ENCODE measurements around the gene ZNF236. TPM values are rescaled to one million over a fixed set of nuclear protein-coding genes. Genes with fewer than 3 reads are reported as not detected.

ZNF236 gene
- total RNA-seq, 1 donor from 2014 or later = 32.5 TPM

GRCh38 chr18:76928179-76928868 is 106.0 kb downstream of the ZNF236 start:
- Mint-ChIP-seq H3K27ac (no peak overlapping the region), H3K36me3 (peaks cover 38% of the 10 kb centered on the region), H3K27me3 (ENCODE audit: low read depth) (no peaks in the 10 kb centered on the region), H3K4me1 (no peaks in the 10 kb centered on the region), H3K9me3 (no peaks in the 10 kb centered on the region), H3K4me3 (no peak overlapping the region)
- no peak for DNase-seq (ENCODE audit: low spot score in 2 of 2, unreplicated experiment in 2 of 2)
- TF ChIP-seq, protein P1, sequence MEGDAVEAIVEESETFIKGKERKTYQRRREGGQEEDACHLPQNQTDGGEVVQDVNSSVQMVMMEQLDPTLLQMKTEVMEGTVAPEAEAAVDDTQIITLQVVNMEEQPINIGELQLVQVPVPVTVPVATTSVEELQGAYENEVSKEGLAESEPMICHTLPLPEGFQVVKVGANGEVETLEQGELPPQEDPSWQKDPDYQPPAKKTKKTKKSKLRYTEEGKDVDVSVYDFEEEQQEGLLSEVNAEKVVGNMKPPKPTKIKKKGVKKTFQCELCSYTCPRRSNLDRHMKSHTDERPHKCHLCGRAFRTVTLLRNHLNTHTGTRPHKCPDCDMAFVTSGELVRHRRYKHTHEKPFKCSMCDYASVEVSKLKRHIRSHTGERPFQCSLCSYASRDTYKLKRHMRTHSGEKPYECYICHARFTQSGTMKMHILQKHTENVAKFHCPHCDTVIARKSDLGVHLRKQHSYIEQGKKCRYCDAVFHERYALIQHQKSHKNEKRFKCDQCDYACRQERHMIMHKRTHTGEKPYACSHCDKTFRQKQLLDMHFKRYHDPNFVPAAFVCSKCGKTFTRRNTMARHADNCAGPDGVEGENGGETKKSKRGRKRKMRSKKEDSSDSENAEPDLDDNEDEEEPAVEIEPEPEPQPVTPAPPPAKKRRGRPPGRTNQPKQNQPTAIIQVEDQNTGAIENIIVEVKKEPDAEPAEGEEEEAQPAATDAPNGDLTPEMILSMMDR (IDR thresholded peaks at IDR 0.05; ENCODE audit: unreplicated experiment) = no peak

DNA sequence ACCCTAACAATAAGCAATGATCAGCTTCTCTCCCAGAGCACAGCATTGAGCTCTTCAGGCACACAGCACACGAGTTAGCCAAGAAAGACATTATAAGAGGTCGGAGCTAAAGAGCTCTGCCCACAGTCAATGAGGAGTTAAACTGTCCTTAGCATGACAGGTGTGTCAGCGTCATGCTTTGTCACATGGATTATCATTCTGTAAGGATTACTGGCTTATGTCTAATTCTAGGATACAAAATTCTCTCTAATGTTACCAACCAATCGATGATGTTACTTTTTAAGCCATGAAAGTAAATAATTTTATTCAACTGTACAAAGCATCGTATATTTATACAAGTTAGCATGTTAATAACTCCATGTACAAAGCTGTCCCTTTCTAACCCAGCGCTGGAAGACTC is 108.8 kb downstream of the ZNF236 start:
- Mint-ChIP-seq H3K4me1 (no peaks in the 10 kb centered on the region), H3K4me3 (no peak overlapping the region), H3K9me3 (no peaks in the 10 kb centered on the region), H3K27me3 (ENCODE audit: low read depth) (no peaks in the 10 kb centered on the region), H3K27ac (no peak overlapping the region), H3K36me3 (peaks cover 34% of the 10 kb centered on the region)
- TF ChIP-seq, protein P1 (IDR thresholded peaks at IDR 0.05; ENCODE audit: unreplicated experiment) = no peak
- no peak for DNase-seq (ENCODE audit: low spot score in 2 of 2, unreplicated experiment in 2 of 2)

GRCh38 chr18:76932026-76932819 is 109.9 kb downstream of the ZNF236 start:
- Mint-ChIP-seq H3K4me1 (no peaks in the 10 kb centered on the region), H3K36me3 (peaks cover 40% of the 10 kb centered on the region), H3K9me3 (no peaks in the 10 kb centered on the region), H3K27me3 (ENCODE audit: low read depth) (no peaks in the 10 kb centered on the region), H3K4me3 (no peak overlapping the region), H3K27ac (no peak overlapping the region)
- TF ChIP-seq, protein P1 (IDR thresholded peaks at IDR 0.05; ENCODE audit: unreplicated experiment) = no peak
- DNase-seq (ENCODE audit: low spot score in 2 of 2, unreplicated experiment in 2 of 2) = no peak

- no peaks in the 10 kb centered on the region for H3K9me3 Mint-ChIP-seq
- no peaks in the 10 kb centered on the region for H3K27me3 Mint-ChIP-seq (ENCODE audit: low read depth)
- no peaks in the 10 kb centered on the region for H3K4me1 Mint-ChIP-seq
- H3K4me3 Mint-ChIP-seq = no peak overlapping the region
- TF ChIP-seq, protein P1 (IDR thresholded peaks at IDR 0.05; ENCODE audit: unreplicated experiment) = no peak
- no peak for DNase-seq (ENCODE audit: low spot score in 2 of 2, unreplicated experiment in 2 of 2)
- H3K27ac Mint-ChIP-seq = no peak overlapping the region
- H3K36me3 Mint-ChIP-seq = peaks cover 36% of the 10 kb centered on the region
Measured at GRCh38 chr18:76935722-76936337, 113.5 kb downstream of the ZNF236 start.

DNA sequence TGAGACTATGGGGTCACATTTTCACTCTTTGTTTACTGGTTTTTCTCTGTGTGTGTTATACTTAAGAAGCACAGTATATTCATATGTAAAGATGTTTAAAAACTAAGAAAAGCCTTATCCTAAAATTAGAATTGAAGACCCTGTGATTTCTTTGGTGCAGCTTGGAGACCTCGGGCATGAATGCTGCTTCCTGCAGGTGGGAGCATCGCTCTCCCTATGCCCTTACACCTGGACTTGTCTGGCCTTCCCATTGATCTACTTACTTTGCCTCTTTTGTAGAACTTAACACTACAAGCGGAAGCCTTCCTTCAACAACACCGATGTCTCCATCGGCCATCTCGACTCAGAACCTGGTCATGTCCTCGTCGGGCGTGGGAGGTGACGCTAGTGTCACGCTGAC is 114.5 kb downstream of the ZNF236 start:
- Mint-ChIP-seq H3K4me1 (no peaks in the 10 kb centered on the region), H3K4me3 (no peak overlapping the region), H3K36me3 (peaks cover 35% of the 10 kb centered on the region), H3K9me3 (no peaks in the 10 kb centered on the region), H3K27me3 (ENCODE audit: low read depth) (no peaks in the 10 kb centered on the region), H3K27ac (no peak overlapping the region)
- TF ChIP-seq, protein P1 (IDR thresholded peaks at IDR 0.05; ENCODE audit: unreplicated experiment) = no peak
- DNase-seq (ENCODE audit: low spot score in 2 of 2, unreplicated experiment in 2 of 2) = no peak

All from mesothelial cell of epicardium (in vitro differentiated cells).